ENCODE data around the gene ADAMTS6. TPM values are rescaled to one million over a fixed set of nuclear protein-coding genes. Genes with fewer than 3 reads are reported as not detected.
A peak's percentile ranks its signal among the peaks of the same experiment; 100 is the strongest.

Gene ADAMTS6
- total RNA-seq, 1 donor from 2014 or later, result 1.5 TPM

- no peak overlapping the region for H3K27ac ChIP-seq (replicated peaks)
- no peaks in the 10 kb centered on the region for H3K27me3 ChIP-seq (ENCODE audit: low read depth)
- DNase-seq, result no peak
- H3K4me3 ChIP-seq, result peak overlapping the region; percentile 76
- intact Hi-C loops (cut with micrococcal nuclease), result no loop called here
- TF ChIP-seq CTCF (IDR thresholded peaks at IDR 0.05; ENCODE audit: borderline replicate concordance), result no peak
- no peaks in the 10 kb centered on the region for H3K9me3 ChIP-seq (replicated peaks)
- no peaks in the 10 kb centered on the region for H3K36me3 ChIP-seq
- H3K4me1 ChIP-seq, result peaks cover 30% of the 10 kb centered on the region
These were observed 2.2 kb downstream of the ADAMTS6 start for GRCh38 chr5:65479527-65479926.

GRCh38 chr5:65478336-65478735 lies 3.4 kb downstream of the ADAMTS6 start:
- TF ChIP-seq CTCF (IDR thresholded peaks at IDR 0.05; ENCODE audit: borderline replicate concordance), result no peak
- no peak for DNase-seq
- no peaks in the 10 kb centered on the region for H3K27me3 ChIP-seq (ENCODE audit: low read depth)
- H3K4me1 ChIP-seq, result peaks cover 26% of the 10 kb centered on the region
- intact Hi-C loops (cut with micrococcal nuclease), result no loop called here
- no peak overlapping the region for H3K4me3 ChIP-seq
- H3K9me3 ChIP-seq (replicated peaks), result no peaks in the 10 kb centered on the region
- H3K27ac ChIP-seq (replicated peaks), result no peak overlapping the region
- H3K36me3 ChIP-seq, result no peaks in the 10 kb centered on the region

- no peak for TF ChIP-seq CTCF (IDR thresholded peaks at IDR 0.05; ENCODE audit: borderline replicate concordance)
- intact Hi-C loops (cut with micrococcal nuclease), result no loop called here
These were observed 5.8 kb downstream of the ADAMTS6 start for GRCh38 chr5:65475895-65476294.

GRCh38 chr5:65475336-65475735 lies 6.4 kb downstream of the ADAMTS6 start:
- no peak for DNase-seq
- H3K27me3 ChIP-seq (ENCODE audit: low read depth), result no peaks in the 10 kb centered on the region
- peaks cover 11% of the 10 kb centered on the region for H3K4me1 ChIP-seq
- no peaks in the 10 kb centered on the region for H3K36me3 ChIP-seq
- intact Hi-C loops (cut with micrococcal nuclease), result no loop called here
- no peak for TF ChIP-seq CTCF (IDR thresholded peaks at IDR 0.05; ENCODE audit: borderline replicate concordance)
- H3K27ac ChIP-seq (replicated peaks), result no peak overlapping the region
- H3K4me3 ChIP-seq, result no peak overlapping the region
- no peaks in the 10 kb centered on the region for H3K9me3 ChIP-seq (replicated peaks)

More at GRCh38 chr5:65475895-65476294, 5.8 kb downstream of the ADAMTS6 start:
- no peaks in the 10 kb centered on the region for H3K9me3 ChIP-seq (replicated peaks)
- no peaks in the 10 kb centered on the region for H3K27me3 ChIP-seq (ENCODE audit: low read depth)
- no peak overlapping the region for H3K4me3 ChIP-seq
- peaks cover 16% of the 10 kb centered on the region for H3K4me1 ChIP-seq
- H3K36me3 ChIP-seq, result no peaks in the 10 kb centered on the region
- DNase-seq, result no peak
- no peak overlapping the region for H3K27ac ChIP-seq (replicated peaks)

- no peak overlapping the region for H3K4me3 ChIP-seq
- no peak for DNase-seq
- peaks cover 1% of the 10 kb centered on the region for H3K4me1 ChIP-seq
- no peaks in the 10 kb centered on the region for H3K27me3 ChIP-seq (ENCODE audit: low read depth)
- intact Hi-C loops (cut with micrococcal nuclease), result no loop called here
- TF ChIP-seq CTCF (IDR thresholded peaks at IDR 0.05; ENCODE audit: borderline replicate concordance), result no peak
- H3K36me3 ChIP-seq, result no peaks in the 10 kb centered on the region
- H3K27ac ChIP-seq (replicated peaks), result no peak overlapping the region
- H3K9me3 ChIP-seq (replicated peaks), result no peaks in the 10 kb centered on the region
These were observed 7.5 kb downstream of the ADAMTS6 start for GRCh38 chr5:65474130-65474711.

Measured in left ventricle myocardium inferior (tissue), 1 donor.